ENCODE measurements around the gene SLC35D3. TPM values are rescaled to one million over a fixed set of nuclear protein-coding genes. Genes with fewer than 3 reads are reported as not detected.
"Not testable (repeated sequence)": the region's sequence is repeated elsewhere in the genome, so short reads cannot be mapped to it uniquely, and the experiment has no call there.

SLC35D3 gene
- total RNA-seq, 1 experiment from 2014 or later: not detected

- Histone ChIP-seq H2AFZ (no peak overlapping the region), H3K4me1 (replicated peaks; ENCODE audit: insufficient read depth) (peaks cover 8% of the 10 kb centered on the region; the same call in 1 of the 2 replicates), H3K4me2 (no peak overlapping the region), H3F3A (ENCODE audit: insufficient read depth, low read depth) (no peaks in the 10 kb centered on the region; the same call in 1 of the 2 replicates), H3K36me3 (ENCODE audit: low read depth) (no peaks in the 10 kb centered on the region), H3K9me2 (ENCODE audit: insufficient read depth) (no peaks in the 10 kb centered on the region), H4K20me1 (ENCODE audit: insufficient read depth) (no peaks in the 10 kb centered on the region), H3K4me3 (no peak overlapping the region), H3K9me3 (ENCODE audit: insufficient read depth, low read depth) (no peaks in the 10 kb centered on the region), H3K27ac (no peak overlapping the region), H3K27me3 (ENCODE audit: insufficient read depth, low read depth) (no peaks in the 10 kb centered on the region), H3K79me2 (ENCODE audit: low read depth) (no peaks in the 10 kb centered on the region)
- BruUV-seq (replicated peaks): no TSS peak
- DNase-seq: no peak
- CTCF ChIA-PET: interaction anchor here (0.7 kb wide), 1 partner anchor 85 kb away, joined by 4 read pairs; no protein-coding TSS in a partner anchor
- intact Hi-C loops (cut with micrococcal nuclease; ENCODE audit: unreplicated experiment): no loop called here
- TF ChIP-seq EZH2 (IDR thresholded peaks at IDR 0.05; ENCODE audit: low read depth) (no peak), CTCF (conservative IDR thresholded peaks at IDR 0.05) (no peak)
- POLR2A ChIA-PET (ENCODE audit: unreplicated experiment): interaction anchor here (0.8 kb wide), 1 partner anchor 165 kb away, joined by 14 read pairs; no protein-coding TSS in a partner anchor
Observed at GRCh38 chr6:136958168-136958567, 36.1 kb downstream of the SLC35D3 start.

- Histone ChIP-seq H3K79me2 (ENCODE audit: low read depth) (no peaks in the 10 kb centered on the region), H3K27me3 (ENCODE audit: insufficient read depth, low read depth) (no peaks in the 10 kb centered on the region), H3K4me3 (no peak overlapping the region), H3K9me2 (ENCODE audit: insufficient read depth) (no peaks in the 10 kb centered on the region), H3K36me3 (ENCODE audit: low read depth) (no peaks in the 10 kb centered on the region), H2AFZ (no peak overlapping the region), H3K4me1 (replicated peaks; ENCODE audit: insufficient read depth) (peaks cover 8% of the 10 kb centered on the region; the same call in 1 of the 2 replicates), H4K20me1 (ENCODE audit: insufficient read depth) (no peaks in the 10 kb centered on the region), H3K9me3 (ENCODE audit: insufficient read depth, low read depth) (no peaks in the 10 kb centered on the region), H3K4me2 (no peak overlapping the region), H3K27ac (no peak overlapping the region), H3F3A (ENCODE audit: insufficient read depth, low read depth) (no peaks in the 10 kb centered on the region; the same call in 1 of the 2 replicates)
- ChIA-PET CTCF (no interaction called here), POLR2A (ENCODE audit: unreplicated experiment) (no interaction called here)
- no peak for DNase-seq
- no peak for TF ChIP-seq CTCF (conservative IDR thresholded peaks at IDR 0.05)
- TF ChIP-seq EZH2 (IDR thresholded peaks at IDR 0.05; ENCODE audit: low read depth): no peak
- intact Hi-C loops (cut with micrococcal nuclease; ENCODE audit: unreplicated experiment): no loop called here
- no TSS peak for BruUV-seq (replicated peaks)
Observed at GRCh38 chr6:136959471-136959891, 37.4 kb downstream of the SLC35D3 start.

GRCh38 chr6:136959935-136960334 lies 37.8 kb downstream of the SLC35D3 start:
- H3K4me3 ChIP-seq; H2AFZ ChIP-seq; DNase-seq; H3K9me3 ChIP-seq (ENCODE audit: insufficient read depth, low read depth); H3F3A ChIP-seq (ENCODE audit: insufficient read depth, low read depth); POLR2A ChIA-PET (ENCODE audit: unreplicated experiment); H4K20me1 ChIP-seq (ENCODE audit: insufficient read depth); BruUV-seq (replicated peaks); H3K36me3 ChIP-seq (ENCODE audit: low read depth); H3K27ac ChIP-seq; CTCF ChIA-PET; intact Hi-C loops (cut with micrococcal nuclease; ENCODE audit: unreplicated experiment); H3K79me2 ChIP-seq (ENCODE audit: low read depth); H3K4me1 ChIP-seq (replicated peaks; ENCODE audit: insufficient read depth); H3K4me2 ChIP-seq; H3K9me2 ChIP-seq (ENCODE audit: insufficient read depth); H3K27me3 ChIP-seq (ENCODE audit: insufficient read depth, low read depth): not testable (repeated sequence)

- no peak overlapping the region for H2AFZ ChIP-seq
- no peaks in the 10 kb centered on the region for H4K20me1 ChIP-seq (ENCODE audit: insufficient read depth)
- intact Hi-C loops (cut with micrococcal nuclease; ENCODE audit: unreplicated experiment): no loop called here
- H3K9me2 ChIP-seq (ENCODE audit: insufficient read depth): no peaks in the 10 kb centered on the region
- H3K27me3 ChIP-seq (ENCODE audit: insufficient read depth, low read depth): no peaks in the 10 kb centered on the region
- peaks cover 8% of the 10 kb centered on the region; the same call in 1 of the 2 replicates for H3K4me1 ChIP-seq (replicated peaks; ENCODE audit: insufficient read depth)
- H3K9me3 ChIP-seq (ENCODE audit: insufficient read depth, low read depth): no peaks in the 10 kb centered on the region
- H3K36me3 ChIP-seq (ENCODE audit: low read depth): no peaks in the 10 kb centered on the region
- ChIA-PET POLR2A (ENCODE audit: unreplicated experiment) (no interaction called here), CTCF (no interaction called here)
- H3F3A ChIP-seq (ENCODE audit: insufficient read depth, low read depth): no peaks in the 10 kb centered on the region; the same call in 1 of the 2 replicates
- TF ChIP-seq CTCF (conservative IDR thresholded peaks at IDR 0.05): no peak
- no peak for TF ChIP-seq EZH2 (IDR thresholded peaks at IDR 0.05; ENCODE audit: low read depth)
- no peak overlapping the region for H3K4me3 ChIP-seq
- no peak overlapping the region for H3K4me2 ChIP-seq
- BruUV-seq (replicated peaks): no TSS peak
- H3K79me2 ChIP-seq (ENCODE audit: low read depth): no peaks in the 10 kb centered on the region
- DNase-seq: no peak
- no peak overlapping the region for H3K27ac ChIP-seq
Observed at GRCh38 chr6:136960781-136961180, 38.7 kb downstream of the SLC35D3 start.
